Lower leg skin (tissue), 3 donors: Measurements from ENCODE around the gene CENPE.

Source experiments
- POLR2A ChIP-seq, 2 donors: fragments of 450-650 bp; IDR thresholded peaks; one replicate each; pipeline ENCODE4 v1.6.1; 2016 to 2017; ENCODE audit warnings: antibody characterized with exemption in 2 of 2, mild to moderate bottlenecking in 1 of 2, moderate library complexity in 1 of 2
- TF ChIP-seq, protein P1 (sequence below), 3 donors: fragments of 450-650 bp; IDR thresholded peaks; one replicate each; pipeline ENCODE4 v1.5.1; 2016; ENCODE audit warnings: antibody characterized with exemption in 3 of 3, mild to moderate bottlenecking in 3 of 3, moderate library complexity in 2 of 3

DNA sequence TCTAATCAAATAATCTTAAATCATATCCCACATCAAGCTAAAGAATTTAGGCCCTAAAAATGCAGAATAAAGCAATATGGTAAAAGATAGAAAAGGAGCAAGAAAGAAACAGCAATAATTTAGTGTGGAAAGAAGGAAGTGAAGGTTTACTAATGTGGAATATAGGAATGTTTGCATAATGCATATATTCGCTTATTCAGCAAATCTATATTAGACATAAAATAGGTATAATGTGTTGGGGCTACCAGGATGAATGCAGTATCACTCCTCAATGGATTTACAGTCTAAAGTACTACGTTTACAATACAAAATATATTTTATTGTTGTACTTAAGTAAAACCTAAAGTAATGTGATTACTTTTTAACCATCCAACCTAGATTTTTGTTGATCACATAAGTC is 4.7 kb downstream of the CENPE start:
- TF ChIP-seq, protein P1, sequence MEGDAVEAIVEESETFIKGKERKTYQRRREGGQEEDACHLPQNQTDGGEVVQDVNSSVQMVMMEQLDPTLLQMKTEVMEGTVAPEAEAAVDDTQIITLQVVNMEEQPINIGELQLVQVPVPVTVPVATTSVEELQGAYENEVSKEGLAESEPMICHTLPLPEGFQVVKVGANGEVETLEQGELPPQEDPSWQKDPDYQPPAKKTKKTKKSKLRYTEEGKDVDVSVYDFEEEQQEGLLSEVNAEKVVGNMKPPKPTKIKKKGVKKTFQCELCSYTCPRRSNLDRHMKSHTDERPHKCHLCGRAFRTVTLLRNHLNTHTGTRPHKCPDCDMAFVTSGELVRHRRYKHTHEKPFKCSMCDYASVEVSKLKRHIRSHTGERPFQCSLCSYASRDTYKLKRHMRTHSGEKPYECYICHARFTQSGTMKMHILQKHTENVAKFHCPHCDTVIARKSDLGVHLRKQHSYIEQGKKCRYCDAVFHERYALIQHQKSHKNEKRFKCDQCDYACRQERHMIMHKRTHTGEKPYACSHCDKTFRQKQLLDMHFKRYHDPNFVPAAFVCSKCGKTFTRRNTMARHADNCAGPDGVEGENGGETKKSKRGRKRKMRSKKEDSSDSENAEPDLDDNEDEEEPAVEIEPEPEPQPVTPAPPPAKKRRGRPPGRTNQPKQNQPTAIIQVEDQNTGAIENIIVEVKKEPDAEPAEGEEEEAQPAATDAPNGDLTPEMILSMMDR (IDR thresholded peaks at IDR 0.05) = no peak
- TF ChIP-seq POLR2A (IDR thresholded peaks at IDR 0.05) = no peak
